ENCODE data around the gene RAB26.
"Not testable (repeated sequence)": the region's sequence is repeated elsewhere in the genome, so short reads cannot be mapped to it uniquely, and the experiment has no call there.

The RAB26 gene

DNA sequence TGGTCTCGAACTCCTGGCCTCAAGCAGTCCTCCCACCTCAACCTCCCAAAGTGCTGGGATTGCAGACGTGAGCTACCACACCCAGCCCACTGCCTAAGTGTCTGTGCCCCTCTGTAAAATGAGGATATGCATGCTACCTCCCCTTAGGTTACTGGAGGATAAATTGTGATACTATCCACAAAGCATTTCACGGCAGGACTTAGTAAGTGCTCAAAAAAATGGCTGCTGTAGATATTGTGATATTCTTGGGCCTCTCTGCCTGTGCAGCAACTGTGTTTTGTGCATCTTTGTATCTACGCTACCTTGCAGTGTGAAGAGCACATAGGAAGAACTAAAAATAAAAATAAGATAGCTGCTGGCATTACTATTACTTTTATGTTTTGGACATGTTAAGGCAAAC lies 49.9 kb downstream of the RAB26 start:
- no peak for TF ChIP-seq CTCF (IDR thresholded peaks at IDR 0.05; ENCODE audit: insufficient read depth, missing control alignments)
- no peak for FAIRE-seq

GRCh38 chr16:2199095-2199494 lies 50.7 kb downstream of the RAB26 start:
- TF ChIP-seq CTCF (IDR thresholded peaks at IDR 0.05; ENCODE audit: insufficient read depth, missing control alignments), result no peak
- DNase-seq (ENCODE audit: insufficient read length, low spot score), result no peak
- FAIRE-seq, result no peak

More for the DNA sequence above, 49.9 kb downstream of the RAB26 start:
- no peak for DNase-seq (ENCODE audit: insufficient read length, low spot score)

- no peak for TF ChIP-seq CTCF (IDR thresholded peaks at IDR 0.05; ENCODE audit: insufficient read depth, missing control alignments)
- DNase-seq (ENCODE audit: insufficient read length, low spot score), result no peak
- no peak for FAIRE-seq
These were observed 51.3 kb downstream of the RAB26 start for GRCh38 chr16:2199621-2200139.

GRCh38 chr16:2200313-2200712 lies 51.9 kb downstream of the RAB26 start:
- no peak for TF ChIP-seq CTCF (IDR thresholded peaks at IDR 0.05; ENCODE audit: insufficient read depth, missing control alignments)
- no peak for FAIRE-seq

DNA sequence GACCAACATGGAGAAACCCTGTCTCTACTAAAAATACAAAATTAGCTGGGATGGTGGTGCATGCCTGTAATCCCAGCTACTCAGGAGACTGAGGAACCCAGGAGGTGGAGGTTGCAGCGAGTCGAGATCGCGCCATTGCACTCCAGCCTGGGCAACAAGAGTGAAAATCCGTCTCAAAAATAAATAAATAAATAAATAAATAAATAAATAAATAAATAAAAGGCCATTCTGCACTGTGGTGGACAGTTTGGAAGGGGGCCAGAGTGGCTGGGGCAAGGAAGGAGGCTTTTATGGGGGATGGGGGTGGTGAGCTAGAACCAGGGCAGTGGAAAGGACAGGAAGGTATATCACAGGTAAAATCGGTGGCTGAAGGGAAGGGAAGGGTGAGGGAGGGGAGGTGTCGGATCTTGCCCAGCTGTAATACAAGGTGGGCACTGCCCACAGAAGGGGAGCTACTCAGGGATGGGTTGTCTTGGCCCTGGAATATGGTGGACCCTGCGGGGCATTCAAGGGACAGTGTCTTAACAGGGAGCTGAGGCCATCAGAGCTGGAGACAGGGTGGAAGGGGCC lies 54.8 kb downstream of the RAB26 start:
- not testable (repeated sequence) for FAIRE-seq

More at GRCh38 chr16:2200313-2200712, 51.9 kb downstream of the RAB26 start:
- DNase-seq (ENCODE audit: insufficient read length, low spot score), result no peak

More for the DNA sequence above, 54.8 kb downstream of the RAB26 start:
- not testable (repeated sequence) for DNase-seq (ENCODE audit: insufficient read length, low spot score)

Data from D721Med (cell line).